Measurements from ENCODE around the gene DAB2IP.

The DAB2IP gene

DNA sequence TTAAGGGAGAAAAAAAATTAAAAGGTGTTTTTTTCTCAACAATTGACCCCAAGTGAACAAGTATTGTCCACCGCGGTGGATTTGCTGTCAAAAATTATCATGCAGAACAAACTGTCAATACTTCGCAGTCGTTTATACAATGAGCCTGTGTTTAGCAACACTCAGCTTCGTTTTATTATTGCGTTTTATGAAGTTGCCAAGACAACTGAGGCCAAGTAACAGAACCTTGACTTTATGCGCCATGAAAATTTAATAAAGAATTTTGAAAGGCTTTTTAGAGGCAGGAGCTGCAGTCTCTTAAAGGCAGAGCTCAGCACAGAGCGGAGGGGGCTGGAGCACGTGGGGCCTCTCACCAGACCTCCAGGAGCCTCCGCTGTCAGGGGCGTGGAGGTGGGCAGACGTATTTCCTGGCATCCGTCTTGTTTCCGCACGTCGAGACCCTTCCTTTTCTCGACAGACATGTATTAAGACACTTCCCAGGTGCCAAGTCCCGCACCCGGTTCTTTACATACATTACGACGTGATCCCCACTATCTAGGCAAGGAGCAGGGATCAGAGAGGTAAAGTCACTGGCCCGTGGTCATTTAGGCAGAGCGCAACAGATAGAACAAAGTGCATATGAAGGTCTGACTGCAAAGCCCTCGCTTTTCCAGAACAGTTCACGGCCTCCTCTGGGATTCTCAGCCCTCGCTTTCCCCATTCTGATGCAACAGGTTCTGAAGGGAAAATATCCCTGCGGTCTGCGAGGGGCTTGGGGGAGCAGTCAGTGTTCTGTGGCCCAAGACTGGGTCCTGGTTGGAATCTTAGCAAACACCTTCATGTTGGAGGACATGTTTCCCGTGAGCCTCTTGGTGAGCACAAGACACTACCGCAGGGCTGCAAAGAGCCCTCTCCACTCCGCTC is 164.4 kb downstream of the DAB2IP start:
- H4K20me1 ChIP-seq (ENCODE audit: insufficient read depth, low read length, poor library complexity, severe bottlenecking) = no peaks in the 10 kb centered on the region
- no peak overlapping the region for H3K4me2 ChIP-seq (ENCODE audit: low read depth, low read length, poor library complexity, severe bottlenecking)
- H3K4me1 ChIP-seq (ENCODE audit: insufficient read depth, low read length, poor library complexity, severe bottlenecking) = peaks cover 23% of the 10 kb centered on the region
- no peaks in the 10 kb centered on the region for H3K9me2 ChIP-seq (replicated peaks; ENCODE audit: low read depth, low read length)
- no peaks in the 10 kb centered on the region for H3K27me3 ChIP-seq (ENCODE audit: insufficient read depth, low read length, poor library complexity, severe bottlenecking)
- no peaks in the 10 kb centered on the region for H3K36me3 ChIP-seq (ENCODE audit: insufficient read depth, low read length)
- no peak overlapping the region for H3K9ac ChIP-seq (ENCODE audit: low read depth, low read length, poor library complexity, severe bottlenecking)
- H3K9me3 ChIP-seq (ENCODE audit: insufficient read depth, low read depth, low read length) = no peaks in the 10 kb centered on the region
- H3F3A ChIP-seq (ENCODE audit: low read depth) = no peaks in the 10 kb centered on the region
- no peak for TF ChIP-seq EZH2phosphoT487 (IDR thresholded peaks at IDR 0.05; ENCODE audit: borderline replicate concordance)
- TF ChIP-seq, protein P1, sequence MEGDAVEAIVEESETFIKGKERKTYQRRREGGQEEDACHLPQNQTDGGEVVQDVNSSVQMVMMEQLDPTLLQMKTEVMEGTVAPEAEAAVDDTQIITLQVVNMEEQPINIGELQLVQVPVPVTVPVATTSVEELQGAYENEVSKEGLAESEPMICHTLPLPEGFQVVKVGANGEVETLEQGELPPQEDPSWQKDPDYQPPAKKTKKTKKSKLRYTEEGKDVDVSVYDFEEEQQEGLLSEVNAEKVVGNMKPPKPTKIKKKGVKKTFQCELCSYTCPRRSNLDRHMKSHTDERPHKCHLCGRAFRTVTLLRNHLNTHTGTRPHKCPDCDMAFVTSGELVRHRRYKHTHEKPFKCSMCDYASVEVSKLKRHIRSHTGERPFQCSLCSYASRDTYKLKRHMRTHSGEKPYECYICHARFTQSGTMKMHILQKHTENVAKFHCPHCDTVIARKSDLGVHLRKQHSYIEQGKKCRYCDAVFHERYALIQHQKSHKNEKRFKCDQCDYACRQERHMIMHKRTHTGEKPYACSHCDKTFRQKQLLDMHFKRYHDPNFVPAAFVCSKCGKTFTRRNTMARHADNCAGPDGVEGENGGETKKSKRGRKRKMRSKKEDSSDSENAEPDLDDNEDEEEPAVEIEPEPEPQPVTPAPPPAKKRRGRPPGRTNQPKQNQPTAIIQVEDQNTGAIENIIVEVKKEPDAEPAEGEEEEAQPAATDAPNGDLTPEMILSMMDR (conservative IDR thresholded peaks at IDR 0.05; ENCODE audit: low read length) = no peak
- no peak overlapping the region for H3K4me3 ChIP-seq (ENCODE audit: low read length, poor library complexity, severe bottlenecking)
- H3K79me2 ChIP-seq (ENCODE audit: insufficient read depth, low read length) = no peaks in the 10 kb centered on the region
- H2AFZ ChIP-seq (ENCODE audit: low read length) = no peak overlapping the region

DNA sequence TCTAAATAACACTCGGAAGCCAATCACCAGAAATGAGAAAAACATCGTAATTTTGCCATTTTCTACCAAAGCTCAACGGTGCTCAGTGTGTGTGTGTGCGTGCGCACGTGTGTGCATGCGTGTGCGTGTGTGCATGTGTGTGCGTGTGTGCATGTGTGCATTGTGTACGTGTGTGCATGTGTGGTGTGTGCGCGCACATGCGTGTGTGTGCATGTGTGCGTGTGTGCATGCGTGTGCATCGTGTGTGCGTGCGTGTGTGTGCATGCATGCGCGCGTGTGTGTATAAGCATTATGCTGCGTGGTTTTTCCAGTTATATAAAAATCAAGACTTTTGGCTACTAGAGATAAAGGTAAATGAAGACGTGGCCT is 165.0 kb downstream of the DAB2IP start:
- H3K9me2 ChIP-seq (replicated peaks; ENCODE audit: low read depth, low read length) = no peaks in the 10 kb centered on the region
- no peaks in the 10 kb centered on the region for H3K27me3 ChIP-seq (ENCODE audit: insufficient read depth, low read length, poor library complexity, severe bottlenecking)
- no peak overlapping the region for H3K4me2 ChIP-seq (ENCODE audit: low read depth, low read length, poor library complexity, severe bottlenecking)
- no peaks in the 10 kb centered on the region for H3K79me2 ChIP-seq (ENCODE audit: insufficient read depth, low read length)
- H3K4me3 ChIP-seq (ENCODE audit: low read length, poor library complexity, severe bottlenecking) = no peak overlapping the region
- no peaks in the 10 kb centered on the region; the same call in 1 of the 2 replicates for H3K36me3 ChIP-seq (ENCODE audit: insufficient read depth, low read length)
- TF ChIP-seq, protein P1 (conservative IDR thresholded peaks at IDR 0.05; ENCODE audit: low read length) = no peak
- TF ChIP-seq EZH2phosphoT487 (IDR thresholded peaks at IDR 0.05; ENCODE audit: borderline replicate concordance) = no peak
- H4K20me1 ChIP-seq (ENCODE audit: insufficient read depth, low read length, poor library complexity, severe bottlenecking) = no peaks in the 10 kb centered on the region
- peaks cover 28% of the 10 kb centered on the region for H3K4me1 ChIP-seq (ENCODE audit: insufficient read depth, low read length, poor library complexity, severe bottlenecking)
- no peaks in the 10 kb centered on the region for H3F3A ChIP-seq (ENCODE audit: low read depth)
- no peak overlapping the region for H3K9ac ChIP-seq (ENCODE audit: low read depth, low read length, poor library complexity, severe bottlenecking)
- H2AFZ ChIP-seq (ENCODE audit: low read length) = no peak overlapping the region
- no peaks in the 10 kb centered on the region for H3K9me3 ChIP-seq (ENCODE audit: insufficient read depth, low read depth, low read length)

DNA sequence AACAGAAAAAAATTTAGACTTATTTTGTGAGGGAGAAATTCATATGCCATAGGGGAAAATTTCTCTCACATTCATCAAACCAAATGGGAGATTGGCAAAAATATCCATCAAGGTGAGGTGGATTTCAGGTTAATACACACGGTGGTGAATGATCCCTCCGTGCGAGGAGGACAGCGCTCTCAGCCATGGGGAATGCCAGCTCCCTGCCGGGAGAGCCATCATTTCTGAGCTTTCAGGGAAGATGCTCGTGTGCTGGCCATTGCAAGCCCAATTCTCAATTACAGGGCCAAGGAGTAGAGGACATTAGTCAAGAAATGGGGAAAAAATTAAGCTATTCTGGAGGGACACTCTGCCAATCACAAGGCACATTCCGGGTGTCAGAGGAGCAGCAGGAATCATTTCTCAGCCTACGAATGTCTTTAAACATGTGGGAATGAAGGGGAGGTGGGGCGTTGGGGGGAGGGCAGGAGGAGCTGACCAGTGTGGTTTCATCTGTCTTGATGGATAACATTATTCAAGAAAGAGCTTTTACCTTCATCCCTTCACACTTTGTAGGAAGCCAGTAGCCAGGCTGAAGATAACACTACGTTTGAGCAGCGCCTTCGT is 165.5 kb downstream of the DAB2IP start:
- TF ChIP-seq, protein P1 (conservative IDR thresholded peaks at IDR 0.05; ENCODE audit: low read length) = no peak
- no peak for TF ChIP-seq EZH2phosphoT487 (IDR thresholded peaks at IDR 0.05; ENCODE audit: borderline replicate concordance)
- Histone ChIP-seq H4K20me1 (ENCODE audit: insufficient read depth, low read length, poor library complexity, severe bottlenecking) (no peaks in the 10 kb centered on the region), H3K4me1 (ENCODE audit: insufficient read depth, low read length, poor library complexity, severe bottlenecking) (peaks cover 29% of the 10 kb centered on the region), H3K4me3 (ENCODE audit: low read length, poor library complexity, severe bottlenecking) (no peak overlapping the region), H3K79me2 (ENCODE audit: insufficient read depth, low read length) (no peaks in the 10 kb centered on the region), H3K9me2 (replicated peaks; ENCODE audit: low read depth, low read length) (no peaks in the 10 kb centered on the region), H3K36me3 (ENCODE audit: insufficient read depth, low read length) (no peaks in the 10 kb centered on the region; the same call in 1 of the 2 replicates), H2AFZ (ENCODE audit: low read length) (no peak overlapping the region), H3K4me2 (ENCODE audit: low read depth, low read length, poor library complexity, severe bottlenecking) (no peak overlapping the region), H3K9me3 (ENCODE audit: insufficient read depth, low read depth, low read length) (no peaks in the 10 kb centered on the region), H3F3A (ENCODE audit: low read depth) (no peaks in the 10 kb centered on the region), H3K9ac (ENCODE audit: low read depth, low read length, poor library complexity, severe bottlenecking) (no peak overlapping the region), H3K27me3 (ENCODE audit: insufficient read depth, low read length, poor library complexity, severe bottlenecking) (no peaks in the 10 kb centered on the region)
